Measurements from ENCODE around the gene ARHGEF12.

- TF ChIP-seq CTCF (IDR thresholded peaks at IDR 0.05 in 4 of 5, conservative IDR thresholded peaks at IDR 0.05 in 1 of 5) (no peak), POLR2A (IDR thresholded peaks at IDR 0.05) (no peak)
Observed at GRCh38 chr11:120298461-120298860, 37.8 kb upstream of the ARHGEF12 start.
